Measurements from ENCODE around the gene FXN.
"Not testable (repeated sequence)": the region's sequence is repeated elsewhere in the genome, so short reads cannot be mapped to it uniquely, and the experiment has no call there.

Gene FXN

GRCh38 chr9:69090140-69090750 lies 54.7 kb downstream of the FXN start:
- in situ Hi-C loops (cut with HindIII; ENCODE audit: low sequenced_read_pairs), result no loop called here
- TF ChIP-seq, protein P1, sequence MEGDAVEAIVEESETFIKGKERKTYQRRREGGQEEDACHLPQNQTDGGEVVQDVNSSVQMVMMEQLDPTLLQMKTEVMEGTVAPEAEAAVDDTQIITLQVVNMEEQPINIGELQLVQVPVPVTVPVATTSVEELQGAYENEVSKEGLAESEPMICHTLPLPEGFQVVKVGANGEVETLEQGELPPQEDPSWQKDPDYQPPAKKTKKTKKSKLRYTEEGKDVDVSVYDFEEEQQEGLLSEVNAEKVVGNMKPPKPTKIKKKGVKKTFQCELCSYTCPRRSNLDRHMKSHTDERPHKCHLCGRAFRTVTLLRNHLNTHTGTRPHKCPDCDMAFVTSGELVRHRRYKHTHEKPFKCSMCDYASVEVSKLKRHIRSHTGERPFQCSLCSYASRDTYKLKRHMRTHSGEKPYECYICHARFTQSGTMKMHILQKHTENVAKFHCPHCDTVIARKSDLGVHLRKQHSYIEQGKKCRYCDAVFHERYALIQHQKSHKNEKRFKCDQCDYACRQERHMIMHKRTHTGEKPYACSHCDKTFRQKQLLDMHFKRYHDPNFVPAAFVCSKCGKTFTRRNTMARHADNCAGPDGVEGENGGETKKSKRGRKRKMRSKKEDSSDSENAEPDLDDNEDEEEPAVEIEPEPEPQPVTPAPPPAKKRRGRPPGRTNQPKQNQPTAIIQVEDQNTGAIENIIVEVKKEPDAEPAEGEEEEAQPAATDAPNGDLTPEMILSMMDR (IDR thresholded peaks at IDR 0.05; ENCODE audit: low read depth, low read length), result no peak
- DNase-seq (ENCODE audit: low read depth, low spot score), result no peak
- H3K4me3 ChIP-seq (ENCODE audit: low read depth, low read length), result no peak overlapping the region

DNA sequence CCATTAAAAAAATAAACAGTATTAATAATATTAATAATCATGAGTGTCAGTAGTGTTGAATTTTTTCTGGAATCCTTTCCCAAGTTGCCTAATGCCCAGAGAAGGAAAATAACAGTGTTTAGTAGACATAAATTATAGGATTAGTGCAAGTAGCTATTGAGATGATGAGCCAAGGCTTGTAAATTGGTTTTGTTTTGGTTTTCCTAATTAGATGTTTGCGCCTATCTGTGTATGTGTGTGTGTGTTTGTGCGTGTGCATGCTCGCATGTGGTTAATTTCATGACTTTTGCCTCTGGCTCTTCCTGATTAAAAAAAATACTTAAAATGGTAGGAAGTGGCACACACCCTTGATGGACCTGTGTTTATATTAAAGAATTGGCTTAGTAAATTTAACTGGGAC lies 55.4 kb downstream of the FXN start:
- TF ChIP-seq, protein P1 (IDR thresholded peaks at IDR 0.05; ENCODE audit: low read depth, low read length), result no peak
- H3K4me3 ChIP-seq (ENCODE audit: low read depth, low read length), result no peak overlapping the region
- in situ Hi-C loops (cut with HindIII; ENCODE audit: low sequenced_read_pairs), result no loop called here
- no peak for DNase-seq (ENCODE audit: low read depth, low spot score)

DNA sequence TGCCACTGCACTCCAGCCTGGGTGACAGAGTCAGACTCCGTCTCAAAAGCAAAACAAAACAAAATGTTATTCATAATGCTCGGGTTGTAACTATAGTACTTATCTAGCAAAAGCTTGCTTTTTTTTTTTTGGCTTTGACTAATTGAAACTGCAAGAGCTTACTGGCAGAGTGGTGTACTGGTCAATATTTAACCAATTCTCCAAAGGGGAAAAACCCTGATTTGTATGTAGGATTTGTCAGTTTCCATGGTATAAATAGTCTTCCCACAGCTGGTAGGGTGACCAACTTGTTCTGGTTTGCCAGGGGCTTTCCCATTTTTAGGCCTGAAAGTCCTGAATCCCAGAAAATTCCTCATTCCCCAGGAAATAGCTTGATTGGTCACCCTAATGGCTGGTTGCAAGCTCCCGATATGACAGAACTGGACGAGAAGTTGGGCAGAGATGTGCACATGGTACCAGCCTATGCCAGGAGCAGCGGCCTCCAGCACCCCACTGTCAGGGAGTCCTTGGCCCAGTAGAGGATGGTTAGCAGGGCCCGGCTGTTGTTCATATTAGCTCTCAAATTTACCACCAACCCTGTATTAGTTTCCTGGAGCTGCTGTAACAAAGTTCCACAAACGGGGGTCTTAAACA lies 58.0 kb downstream of the FXN start:
- in situ Hi-C loops (cut with HindIII; ENCODE audit: low sequenced_read_pairs), result no loop called here
- no peak for DNase-seq (ENCODE audit: low read depth, low spot score)
- H3K4me3 ChIP-seq (ENCODE audit: low read depth, low read length), result no peak overlapping the region
- TF ChIP-seq, protein P1 (IDR thresholded peaks at IDR 0.05; ENCODE audit: low read depth, low read length), result no peak

- H3K4me3 ChIP-seq (ENCODE audit: low read depth, low read length); DNase-seq (ENCODE audit: low read depth, low spot score); in situ Hi-C loops (cut with HindIII; ENCODE audit: low sequenced_read_pairs): not testable (repeated sequence)
Measured at GRCh38 chr9:69094361-69095135, 59.0 kb downstream of the FXN start.

DNA sequence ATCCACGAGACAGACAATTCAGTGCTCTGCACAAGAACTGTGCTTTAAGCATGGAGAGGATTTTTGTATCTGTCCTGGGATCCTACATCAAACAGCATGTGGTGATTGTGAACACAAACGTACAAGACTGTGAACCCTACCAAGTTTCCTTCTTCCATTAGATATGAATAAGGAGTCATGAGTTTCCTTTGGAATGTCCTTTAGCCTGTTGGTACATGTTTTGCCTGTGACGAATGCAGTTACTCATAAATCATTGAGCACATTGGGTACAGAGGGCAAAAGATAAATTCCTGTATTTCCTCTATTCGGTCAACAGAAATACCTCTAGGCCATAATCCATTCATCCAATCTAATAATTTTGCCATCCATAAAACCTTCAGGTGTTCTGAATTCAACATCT lies 61.5 kb downstream of the FXN start:
- peak; percentile 79 for DNase-seq (ENCODE audit: low read depth, low spot score)
- in situ Hi-C loops (cut with HindIII; ENCODE audit: low sequenced_read_pairs), result no loop called here
- TF ChIP-seq, protein P1 (IDR thresholded peaks at IDR 0.05; ENCODE audit: low read depth, low read length), result no peak
- H3K4me3 ChIP-seq (ENCODE audit: low read depth, low read length), result no peak overlapping the region

DNA sequence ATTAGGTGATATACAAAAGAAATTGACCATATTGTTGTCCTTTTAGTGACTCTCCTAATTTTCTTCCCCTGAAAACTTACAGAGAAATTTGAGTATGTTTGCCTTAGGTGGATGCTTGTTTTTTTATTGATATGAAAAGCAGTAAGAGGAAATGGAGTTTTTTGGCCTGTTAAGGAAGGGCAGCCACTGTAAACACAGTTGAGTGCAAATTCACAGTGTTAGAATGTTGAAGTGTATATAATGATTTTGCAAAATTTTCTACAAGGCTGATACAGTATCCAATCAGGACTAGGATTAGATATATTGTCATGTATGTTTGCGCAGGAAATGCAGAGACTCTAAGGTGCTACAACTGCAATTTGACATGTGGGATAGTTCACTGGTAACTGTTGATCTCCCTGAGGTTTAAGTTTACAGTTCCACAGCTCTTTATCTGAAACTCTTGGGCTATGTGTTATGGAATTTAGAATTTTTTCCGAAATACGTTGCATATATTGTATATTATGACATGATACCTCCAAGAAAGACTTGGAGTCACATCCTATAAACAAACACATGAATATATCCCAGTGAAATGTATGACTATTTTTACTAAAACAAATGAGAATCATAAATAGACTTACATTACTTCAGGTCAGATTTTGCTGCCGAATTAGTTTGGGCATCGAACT lies 62.5 kb downstream of the FXN start:
- DNase-seq (ENCODE audit: low read depth, low spot score), result peak; percentile 40
- H3K4me3 ChIP-seq (ENCODE audit: low read depth, low read length), result no peak overlapping the region
- TF ChIP-seq, protein P1 (IDR thresholded peaks at IDR 0.05; ENCODE audit: low read depth, low read length), result no peak
- in situ Hi-C loops (cut with HindIII; ENCODE audit: low sequenced_read_pairs), result no loop called here

DNA sequence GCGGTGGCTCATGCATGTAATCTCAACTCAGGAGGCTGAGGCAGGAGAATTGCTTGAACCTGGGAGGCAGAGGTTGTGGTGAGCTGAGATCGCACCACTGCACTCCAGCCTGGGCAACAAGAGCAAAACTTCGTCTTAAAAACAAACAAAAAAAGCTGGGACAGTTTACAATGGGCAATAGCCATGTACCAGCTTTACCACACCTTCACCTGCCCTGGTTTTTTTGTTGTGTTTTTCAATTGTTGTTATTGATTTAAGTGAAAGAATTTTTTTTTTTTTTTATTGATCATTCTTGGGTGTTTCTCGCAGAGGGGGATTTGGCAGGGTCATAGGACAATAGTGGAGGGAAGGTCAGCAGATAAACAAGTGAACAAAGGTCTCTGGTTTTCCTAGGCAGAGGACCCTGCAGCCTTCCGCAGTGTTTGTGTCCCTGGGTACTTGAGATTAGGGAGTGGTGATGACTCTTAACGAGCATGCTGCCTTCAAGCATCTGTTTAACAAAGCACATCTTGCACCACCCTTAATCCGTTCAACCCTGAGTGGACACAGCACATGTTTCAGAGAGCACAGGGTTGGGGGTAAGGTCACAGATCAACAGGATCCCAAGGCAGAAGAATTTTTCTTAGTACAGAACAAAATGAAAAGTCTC lies 67.9 kb downstream of the FXN start:
- DNase-seq (ENCODE audit: low read depth, low spot score); in situ Hi-C loops (cut with HindIII; ENCODE audit: low sequenced_read_pairs); H3K4me3 ChIP-seq (ENCODE audit: low read depth, low read length): not testable (repeated sequence)
